Thoracic aorta endothelial cell (primary cell): ENCODE measurements around the gene SSR1. TPM values are rescaled to one million over a fixed set of nuclear protein-coding genes. Genes with fewer than 3 reads are reported as not detected.

ENCODE experiments used
- total RNA-seq: library from RNA; depleted of rRNA; stranded (reverse); fragments of >200 nt; gene quantifications from 2 replicates; pipeline ENCODE4 v1.2.3, GENCODE V29; 2012

SSR1 gene
- 180 and 200 TPM in 2 replicates for total RNA-seq

GRCh38 chr6:7312616-7313504 lies at the start of gene SSR1:
Gene SSR1 (minus strand): TSS chr6:7313199. CDS start chr6:7313120, 79 bp downstream.

Other genes starting within 250 kb of the SSR1 start
- gene RREB1, start 205.2 kb downstream of the SSR1 start, total RNA-seq: 25.9 and 28.5 TPM in 2 replicates
- gene CAGE1, start 76.5 kb upstream of the SSR1 start, total RNA-seq: under 0.01 and 0.07 TPM in 2 replicates
- 23.2 and 32.0 TPM in 2 replicates for gene RIOK1, start 76.6 kb upstream of the SSR1 start, total RNA-seq
- gene DSP, start 228.5 kb upstream of the SSR1 start, total RNA-seq: under 0.01 and 0.22 TPM in 2 replicates